Mucosa of rectum (tissue), 2 donors: ENCODE results near the gene GSTT4.
"Not testable (repeated sequence)": the region's sequence is repeated elsewhere in the genome, so short reads cannot be mapped to it uniquely, and the experiment has no call there.

Experiments used
- H3K27ac ChIP-seq, 2 donors: one replicate each; pipeline ENCODE4 v1.7.0; 2013; ENCODE audit warnings: inconsistent platforms in 2 of 2, low read depth in 2 of 2, low read length in 2 of 2
- H3K27me3 ChIP-seq, 2 donors: one replicate each; pipeline ENCODE4 v1.7.0; 2013; ENCODE audit warnings: low read length in 2 of 2; ENCODE audit not compliant: control insufficient read depth in 2 of 2, insufficient read depth in 2 of 2
- H3K36me3 ChIP-seq, 2 donors: one replicate each; pipeline ENCODE4 v1.7.0; 2013; ENCODE audit warnings: low read length in 2 of 2; ENCODE audit not compliant: control insufficient read depth in 2 of 2, insufficient read depth in 2 of 2
- H3K4me1 ChIP-seq, 2 donors: one replicate each; pipeline ENCODE4 v1.7.0; 2013; ENCODE audit warnings: low read length in 2 of 2, mild to moderate bottlenecking in 1 of 2; ENCODE audit not compliant: control insufficient read depth in 2 of 2, insufficient read depth in 2 of 2
- H3K4me3 ChIP-seq, 2 donors: one replicate each; pipeline ENCODE4 v1.7.0; 2013; ENCODE audit warnings: low read length in 2 of 2
- H3K9ac ChIP-seq, 2 donors: one replicate each; pipeline ENCODE4 v1.7.0; 2013; ENCODE audit warnings: low read length in 2 of 2, low read depth in 1 of 2, mild to moderate bottlenecking in 1 of 2
- H3K9me3 ChIP-seq, 2 donors: one replicate each; pipeline ENCODE4 v1.7.0; 2013; ENCODE audit warnings: low read length in 2 of 2; ENCODE audit not compliant: control insufficient read depth in 2 of 2
- donor health status: healthy.
- donor health status: Normal muscosa, but diverticular disease.

Gene GSTT4

GRCh38 chr22:24008381-24009226 is 3.4 kb upstream of the GSTT4 start:
- no peak overlapping the region for H3K9ac ChIP-seq
- no peaks in the 10 kb centered on the region for H3K36me3 ChIP-seq
- no peak overlapping the region for H3K4me3 ChIP-seq
- H3K9me3 ChIP-seq = no peaks in the 10 kb centered on the region
- H3K27me3 ChIP-seq = no peaks in the 10 kb centered on the region
- peaks cover 7 to 15% of the 10 kb centered on the region in 2 donors for H3K4me1 ChIP-seq
- no peak overlapping the region for H3K27ac ChIP-seq

GRCh38 chr22:24008022-24008283 is 2.7 kb upstream of the GSTT4 start:
- peaks cover 4 to 15% of the 10 kb centered on the region in 2 donors for H3K4me1 ChIP-seq
- no peaks in the 10 kb centered on the region for H3K9me3 ChIP-seq
- no peak overlapping the region for H3K4me3 ChIP-seq
- no peak overlapping the region for H3K27ac ChIP-seq
- H3K27me3 ChIP-seq = no peaks in the 10 kb centered on the region
- H3K9ac ChIP-seq = no peak overlapping the region
- H3K36me3 ChIP-seq = no peaks in the 10 kb centered on the region

GRCh38 chr22:24007253-24008021 is 2.2 kb upstream of the GSTT4 start:
- H3K4me3 ChIP-seq = no peak overlapping the region
- H3K36me3 ChIP-seq = no peaks in the 10 kb centered on the region
- no peak overlapping the region for H3K27ac ChIP-seq
- H3K27me3 ChIP-seq = no peaks in the 10 kb centered on the region
- no peaks in the 10 kb centered on the region for H3K9me3 ChIP-seq
- H3K4me1 ChIP-seq = peaks cover 3 to 13% of the 10 kb centered on the region in 2 donors
- H3K9ac ChIP-seq = no peak overlapping the region

DNA sequence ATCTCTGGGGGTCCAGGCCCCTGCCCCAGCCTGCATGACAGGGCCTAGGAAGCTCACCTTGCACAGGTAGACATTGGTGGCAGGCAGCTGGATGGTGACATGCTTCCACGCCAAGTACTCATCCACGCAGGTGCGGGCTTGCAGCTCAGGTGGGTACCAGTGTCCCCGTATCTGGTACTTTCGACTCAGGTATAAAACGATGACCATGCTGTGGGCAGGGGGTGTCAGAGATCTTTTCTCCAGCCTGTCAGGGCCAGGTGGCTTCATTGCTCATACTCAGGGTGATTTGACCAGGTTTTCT is 1.6 kb upstream of the GSTT4 start:
- Histone ChIP-seq H3K4me1 (peaks cover 0 to 7% of the 10 kb centered on the region in 2 donors), H3K9ac (no peak overlapping the region)

DNA sequence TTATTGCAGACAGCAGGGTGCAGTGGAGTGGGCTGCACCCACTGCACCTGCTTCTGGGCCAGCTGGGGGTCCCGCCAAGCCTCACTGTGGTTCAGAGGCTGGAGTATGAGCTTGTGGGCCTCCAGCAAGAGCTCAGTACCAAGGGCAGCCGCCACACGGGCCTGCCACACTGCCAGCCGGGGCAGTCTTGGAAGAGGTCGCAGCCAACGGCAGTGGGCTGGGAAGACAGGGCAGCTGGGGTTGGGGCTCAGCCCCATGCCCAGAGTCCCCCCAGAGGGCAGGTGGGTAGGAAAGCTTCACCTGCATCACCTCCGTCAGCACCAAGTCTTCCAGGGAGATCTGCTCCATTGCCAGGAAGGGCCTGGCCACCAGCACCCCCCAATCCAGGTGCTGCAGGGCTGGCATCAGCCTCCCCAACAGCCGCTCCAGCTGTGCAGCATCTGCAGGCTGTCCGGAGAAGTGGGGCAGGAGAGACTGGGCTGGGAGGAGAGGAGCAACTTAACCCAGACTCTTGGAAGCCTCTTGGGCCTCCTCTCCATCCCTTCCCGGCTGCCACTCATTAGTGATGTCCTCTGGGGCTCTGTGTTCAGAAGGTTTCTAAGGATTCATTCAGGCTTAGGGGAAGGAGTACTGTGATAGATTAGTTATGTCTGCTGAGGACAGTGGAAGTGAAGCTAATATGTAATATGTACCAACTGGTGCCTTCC is 1.1 kb upstream of the GSTT4 start:
- Histone ChIP-seq H3K27me3 (no peaks in the 10 kb centered on the region), H3K4me3 (no peak overlapping the region), H3K9ac (no peak overlapping the region), H3K36me3 (no peaks in the 10 kb centered on the region), H3K4me1 (peaks cover 0 to 3% of the 10 kb centered on the region in 2 donors), H3K27ac (no peak overlapping the region), H3K9me3 (no peaks in the 10 kb centered on the region)

More for the DNA sequence above, 1.6 kb upstream of the GSTT4 start:
- Histone ChIP-seq H3K4me3 (no peak overlapping the region), H3K27me3 (no peaks in the 10 kb centered on the region), H3K9me3 (no peaks in the 10 kb centered on the region), H3K36me3 (no peaks in the 10 kb centered on the region), H3K27ac (no peak overlapping the region)

DNA sequence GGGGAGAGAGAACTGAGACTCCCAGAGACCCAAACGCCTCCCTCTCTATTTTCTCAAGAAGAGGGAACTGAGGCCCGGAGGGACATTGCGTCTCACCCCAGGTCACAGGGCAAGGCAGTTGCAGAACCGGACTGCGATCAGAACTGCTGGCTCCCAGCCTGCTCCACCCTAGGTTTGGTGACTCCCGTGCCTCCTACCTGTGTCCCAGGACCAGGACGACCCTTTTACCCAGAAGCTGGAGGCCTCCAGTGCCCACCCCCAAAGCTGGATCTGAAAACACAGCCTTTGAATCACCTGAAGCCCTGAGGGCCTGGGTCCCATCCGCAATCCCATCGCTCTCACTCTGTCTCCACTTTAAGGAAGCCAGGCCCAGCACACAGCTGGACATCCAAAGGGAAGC is 1.4 kb downstream of the GSTT4 start:
- no peaks in the 10 kb centered on the region for H3K4me1 ChIP-seq
- no peak overlapping the region for H3K4me3 ChIP-seq
- H3K9me3 ChIP-seq = no peaks in the 10 kb centered on the region
- no peaks in the 10 kb centered on the region for H3K36me3 ChIP-seq
- no peak overlapping the region for H3K9ac ChIP-seq
- no peak overlapping the region for H3K27ac ChIP-seq
- H3K27me3 ChIP-seq = no peaks in the 10 kb centered on the region

- H3K9ac ChIP-seq = no peak overlapping the region
- H3K4me1 ChIP-seq = no peaks in the 10 kb centered on the region
- no peaks in the 10 kb centered on the region for H3K27me3 ChIP-seq
- H3K9me3 ChIP-seq = no peaks in the 10 kb centered on the region
- no peak overlapping the region for H3K27ac ChIP-seq
- H3K36me3 ChIP-seq = no peaks in the 10 kb centered on the region
- H3K4me3 ChIP-seq = no peak overlapping the region
Measured at GRCh38 chr22:24002851-24003250, 2.4 kb downstream of the GSTT4 start.

GRCh38 chr22:24002272-24002671 is 3.0 kb downstream of the GSTT4 start:
- H3K9ac ChIP-seq = no peak overlapping the region

GRCh38 chr22:24001314-24001713 is 3.9 kb downstream of the GSTT4 start:
- Histone ChIP-seq H3K36me3 (no peaks in the 10 kb centered on the region), H3K9me3 (no peaks in the 10 kb centered on the region), H3K9ac (no peak overlapping the region), H3K27me3 (no peaks in the 10 kb centered on the region), H3K4me3 (no peak overlapping the region), H3K27ac (no peak overlapping the region), H3K4me1 (no peaks in the 10 kb centered on the region)

More at GRCh38 chr22:24002272-24002671, 3.0 kb downstream of the GSTT4 start:
- H3K4me3 ChIP-seq = no peak overlapping the region
- no peaks in the 10 kb centered on the region for H3K4me1 ChIP-seq
- no peaks in the 10 kb centered on the region for H3K27me3 ChIP-seq
- H3K9me3 ChIP-seq = no peaks in the 10 kb centered on the region
- H3K36me3 ChIP-seq = no peaks in the 10 kb centered on the region
- H3K27ac ChIP-seq = no peak overlapping the region

DNA sequence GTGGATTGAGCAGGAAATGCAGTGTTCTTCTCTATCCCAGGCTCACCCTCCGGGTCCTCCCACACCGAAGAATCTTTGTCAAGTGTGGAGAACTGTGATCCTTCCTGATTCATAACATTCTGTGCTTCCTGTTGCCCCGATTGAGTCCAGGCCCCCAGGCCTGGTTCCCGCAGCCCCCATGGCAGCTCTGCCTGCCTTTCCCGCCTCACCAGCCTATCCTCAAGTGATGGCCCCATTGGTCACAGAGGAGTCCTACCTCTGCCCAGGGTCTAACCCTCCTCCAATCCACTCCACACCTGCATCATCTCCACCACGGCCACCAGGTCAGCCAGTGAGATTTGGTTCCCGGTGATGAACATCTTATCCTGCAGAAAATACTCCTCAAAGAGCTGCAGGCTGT is 5.5 kb downstream of the GSTT4 start:
- not testable (repeated sequence) for H3K27ac ChIP-seq, H3K36me3 ChIP-seq, H3K9me3 ChIP-seq, H3K4me3 ChIP-seq, H3K4me1 ChIP-seq, H3K9ac ChIP-seq, H3K27me3 ChIP-seq
